ENCODE measurements around the gene PSMD14. TPM values are rescaled to one million over a fixed set of nuclear protein-coding genes. Genes with fewer than 3 reads are reported as not detected.

Gene PSMD14
- total and polyA plus RNA-seq, 2 donors (not counting 1 experiment from before 2014, with no cell fraction given): 69.2 to 87.5 TPM

GRCh38 chr2:161379740-161380139, 71.5 kb downstream of the PSMD14 start:
- no peak for TF ChIP-seq EZH2 (IDR thresholded peaks at IDR 0.05; ENCODE audit: low read length, missing control alignments)
- TF ChIP-seq, protein P1, sequence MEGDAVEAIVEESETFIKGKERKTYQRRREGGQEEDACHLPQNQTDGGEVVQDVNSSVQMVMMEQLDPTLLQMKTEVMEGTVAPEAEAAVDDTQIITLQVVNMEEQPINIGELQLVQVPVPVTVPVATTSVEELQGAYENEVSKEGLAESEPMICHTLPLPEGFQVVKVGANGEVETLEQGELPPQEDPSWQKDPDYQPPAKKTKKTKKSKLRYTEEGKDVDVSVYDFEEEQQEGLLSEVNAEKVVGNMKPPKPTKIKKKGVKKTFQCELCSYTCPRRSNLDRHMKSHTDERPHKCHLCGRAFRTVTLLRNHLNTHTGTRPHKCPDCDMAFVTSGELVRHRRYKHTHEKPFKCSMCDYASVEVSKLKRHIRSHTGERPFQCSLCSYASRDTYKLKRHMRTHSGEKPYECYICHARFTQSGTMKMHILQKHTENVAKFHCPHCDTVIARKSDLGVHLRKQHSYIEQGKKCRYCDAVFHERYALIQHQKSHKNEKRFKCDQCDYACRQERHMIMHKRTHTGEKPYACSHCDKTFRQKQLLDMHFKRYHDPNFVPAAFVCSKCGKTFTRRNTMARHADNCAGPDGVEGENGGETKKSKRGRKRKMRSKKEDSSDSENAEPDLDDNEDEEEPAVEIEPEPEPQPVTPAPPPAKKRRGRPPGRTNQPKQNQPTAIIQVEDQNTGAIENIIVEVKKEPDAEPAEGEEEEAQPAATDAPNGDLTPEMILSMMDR (conservative IDR thresholded peaks at IDR 0.05 in 1 of 2, IDR thresholded peaks at IDR 0.05 in 1 of 2; ENCODE audit: low read depth in 1 of 2, low read length in 2 of 2): no peak
- Histone ChIP-seq H3K36me3 (ENCODE audit: control insufficient read depth, insufficient read depth, low read length) (no peaks in the 10 kb centered on the region), H3K27me3 (ENCODE audit: control insufficient read depth, insufficient read depth, low read length) (no peaks in the 10 kb centered on the region), H3K4me1 (ENCODE audit: control insufficient read depth, extremely low read depth, insufficient read depth, low read length) (no peaks in the 10 kb centered on the region), H3K4me3 (replicated peaks in 1 of 4; ENCODE audit: control extremely low read depth in 1 of 4, insufficient read depth in 1 of 4, low read depth in 3 of 4, low read length in 4 of 4) (no peak overlapping the region), H3K9me3 (ENCODE audit: control insufficient read depth, insufficient read depth, low read depth, low read length) (no peaks in the 10 kb centered on the region), H3K9ac (ENCODE audit: insufficient read depth, low read length) (no peak overlapping the region), H3K27ac (ENCODE audit: insufficient read depth, low read length) (no peak overlapping the region), H3K79me2 (ENCODE audit: control insufficient read depth, insufficient read depth, low read length) (no peaks in the 10 kb centered on the region), H3K4me2 (ENCODE audit: extremely low read depth, insufficient read depth, low read length) (no peak overlapping the region), H4K20me1 (ENCODE audit: control insufficient read depth, extremely low read depth, insufficient read depth, low read length) (no peaks in the 10 kb centered on the region), H2AFZ (ENCODE audit: low read length) (no peak overlapping the region)
- DNase-seq (ENCODE audit: low read depth in 2 of 2): no peak

DNA sequence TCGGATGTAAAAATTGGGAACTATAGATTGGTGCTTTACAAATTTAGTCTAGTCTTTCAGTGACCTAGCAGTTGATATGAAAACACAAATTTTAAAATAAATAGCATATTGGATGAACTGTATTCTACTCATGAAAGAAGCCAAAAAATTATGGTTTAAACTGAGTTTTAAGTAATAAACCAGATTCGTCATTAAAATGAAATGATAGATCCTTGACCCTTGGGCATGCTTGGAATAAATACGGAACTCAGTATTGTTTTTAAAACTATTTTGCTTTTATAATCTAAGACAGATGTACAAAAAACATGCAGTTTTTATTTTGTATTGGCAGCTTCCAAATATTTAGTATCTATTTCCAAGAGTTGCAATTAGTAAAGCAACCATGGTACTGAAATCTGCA, 73.3 kb downstream of the PSMD14 start:
- H3K4me3 ChIP-seq (replicated peaks in 1 of 4; ENCODE audit: control extremely low read depth in 1 of 4, insufficient read depth in 1 of 4, low read depth in 3 of 4, low read length in 4 of 4): no peak overlapping the region
- H3K4me2 ChIP-seq (ENCODE audit: extremely low read depth, insufficient read depth, low read length): no peak overlapping the region

GRCh38 chr2:161382747-161383146, 74.5 kb downstream of the PSMD14 start:
- H2AFZ ChIP-seq (ENCODE audit: low read length): no peak overlapping the region
- H3K27me3 ChIP-seq (ENCODE audit: control insufficient read depth, insufficient read depth, low read length): no peaks in the 10 kb centered on the region
- no peak overlapping the region for H3K27ac ChIP-seq (ENCODE audit: insufficient read depth, low read length)
- H3K9me3 ChIP-seq (ENCODE audit: control insufficient read depth, insufficient read depth, low read depth, low read length): no peaks in the 10 kb centered on the region
- peak in 1 of 2 donors; percentile 17 for DNase-seq (ENCODE audit: low read depth in 2 of 2)
- no peak overlapping the region for H3K9ac ChIP-seq (ENCODE audit: insufficient read depth, low read length)
- H3K36me3 ChIP-seq (ENCODE audit: control insufficient read depth, insufficient read depth, low read length): no peaks in the 10 kb centered on the region
- TF ChIP-seq EZH2 (IDR thresholded peaks at IDR 0.05; ENCODE audit: low read length, missing control alignments): no peak
- TF ChIP-seq, protein P1 (conservative IDR thresholded peaks at IDR 0.05 in 1 of 2, IDR thresholded peaks at IDR 0.05 in 1 of 2; ENCODE audit: low read depth in 1 of 2, low read length in 2 of 2): no peak
- no peaks in the 10 kb centered on the region for H3K79me2 ChIP-seq (ENCODE audit: control insufficient read depth, insufficient read depth, low read length)
- H3K4me3 ChIP-seq (replicated peaks in 1 of 4; ENCODE audit: control extremely low read depth in 1 of 4, insufficient read depth in 1 of 4, low read depth in 3 of 4, low read length in 4 of 4): no peak overlapping the region
- no peak overlapping the region for H3K4me2 ChIP-seq (ENCODE audit: extremely low read depth, insufficient read depth, low read length)
- no peaks in the 10 kb centered on the region for H4K20me1 ChIP-seq (ENCODE audit: control insufficient read depth, extremely low read depth, insufficient read depth, low read length)
- no peaks in the 10 kb centered on the region for H3K4me1 ChIP-seq (ENCODE audit: control insufficient read depth, extremely low read depth, insufficient read depth, low read length)

More for the DNA sequence above, 73.3 kb downstream of the PSMD14 start:
- DNase-seq (ENCODE audit: low read depth in 2 of 2): no peak
- Histone ChIP-seq H3K27ac (ENCODE audit: insufficient read depth, low read length) (no peak overlapping the region), H3K9ac (ENCODE audit: insufficient read depth, low read length) (no peak overlapping the region), H3K9me3 (ENCODE audit: control insufficient read depth, insufficient read depth, low read depth, low read length) (no peaks in the 10 kb centered on the region), H3K79me2 (ENCODE audit: control insufficient read depth, insufficient read depth, low read length) (no peaks in the 10 kb centered on the region), H3K27me3 (ENCODE audit: control insufficient read depth, insufficient read depth, low read length) (no peaks in the 10 kb centered on the region), H4K20me1 (ENCODE audit: control insufficient read depth, extremely low read depth, insufficient read depth, low read length) (no peaks in the 10 kb centered on the region), H3K36me3 (ENCODE audit: control insufficient read depth, insufficient read depth, low read length) (no peaks in the 10 kb centered on the region), H3K4me1 (ENCODE audit: control insufficient read depth, extremely low read depth, insufficient read depth, low read length) (no peaks in the 10 kb centered on the region), H2AFZ (ENCODE audit: low read length) (no peak overlapping the region)
- no peak for TF ChIP-seq EZH2 (IDR thresholded peaks at IDR 0.05; ENCODE audit: low read length, missing control alignments)
- TF ChIP-seq, protein P1 (conservative IDR thresholded peaks at IDR 0.05 in 1 of 2, IDR thresholded peaks at IDR 0.05 in 1 of 2; ENCODE audit: low read depth in 1 of 2, low read length in 2 of 2): no peak

All from fibroblast of lung (primary cell).